Sigmoid colon (tissue), 4 donors: ENCODE data around the gene RBM38.

Experiments used
- EP300 ChIP-seq, 4 donors: sonication (generic); formaldehyde crosslinking; IDR thresholded peaks; one replicate each; pipeline ENCODE4 v1.6.1; 2017; ENCODE audit warnings: antibody characterized with exemption in 4 of 4
- POLR2AphosphoS5 ChIP-seq, 4 donors: sonication (generic); formaldehyde crosslinking; IDR thresholded peaks; one replicate each; pipeline ENCODE4 v1.6.1; 2017; ENCODE audit warnings: antibody characterized with exemption in 4 of 4

GRCh38 chr20:57425150-57426013 is 34.2 kb downstream of the RBM38 start:
- TF ChIP-seq POLR2AphosphoS5 (IDR thresholded peaks at IDR 0.05), result no peak
- TF ChIP-seq EP300 (IDR thresholded peaks at IDR 0.05), result no peak
